Left forelimb (tissue), 1 donor: ENCODE measurements around the gene AFAP1L1.

Experiments
- DNase-seq: peaks from one replicate; pipeline ENCODE4 v3.0.0-alpha.2; 2018; ENCODE audit warnings: low spot score

Gene AFAP1L1

GRCh38 chr5:149349382-149349781 lies 77.7 kb downstream of the AFAP1L1 start:
- DNase-seq: no peak

GRCh38 chr5:149352169-149352568 lies 80.5 kb downstream of the AFAP1L1 start:
- no peak for DNase-seq

DNA sequence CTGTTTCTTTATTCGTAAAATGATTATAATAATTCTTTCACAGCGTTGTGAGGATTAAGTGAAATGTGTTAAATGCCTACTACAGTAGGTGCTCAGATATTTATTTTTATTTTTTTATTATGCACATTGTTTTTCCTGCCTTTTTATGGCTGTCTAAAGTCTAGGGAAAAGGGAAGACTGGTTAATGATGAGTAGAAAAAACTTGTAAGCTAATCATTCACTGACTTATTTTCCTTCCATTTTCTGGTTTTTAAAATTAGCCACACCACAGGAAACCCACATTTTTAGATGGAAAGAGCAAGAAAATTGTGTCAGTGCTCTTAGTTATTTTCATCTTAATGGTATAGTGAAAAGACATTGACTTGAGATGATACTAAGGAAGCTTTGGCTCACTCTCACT lies 82.3 kb downstream of the AFAP1L1 start:
- no peak for DNase-seq

GRCh38 chr5:149355688-149356087 lies 84.0 kb downstream of the AFAP1L1 start:
- DNase-seq: no peak

- DNase-seq: no peak
These were observed 84.7 kb downstream of the AFAP1L1 start for GRCh38 chr5:149356391-149356790.

GRCh38 chr5:149357370-149358293 lies 86.0 kb downstream of the AFAP1L1 start, which contains the start of gene PCYOX1L:
Gene PCYOX1L (plus strand): TSS chr5:149358046. CDS start chr5:149358069, 23 bp downstream.
- DNase-seq: peak; percentile 96

DNA sequence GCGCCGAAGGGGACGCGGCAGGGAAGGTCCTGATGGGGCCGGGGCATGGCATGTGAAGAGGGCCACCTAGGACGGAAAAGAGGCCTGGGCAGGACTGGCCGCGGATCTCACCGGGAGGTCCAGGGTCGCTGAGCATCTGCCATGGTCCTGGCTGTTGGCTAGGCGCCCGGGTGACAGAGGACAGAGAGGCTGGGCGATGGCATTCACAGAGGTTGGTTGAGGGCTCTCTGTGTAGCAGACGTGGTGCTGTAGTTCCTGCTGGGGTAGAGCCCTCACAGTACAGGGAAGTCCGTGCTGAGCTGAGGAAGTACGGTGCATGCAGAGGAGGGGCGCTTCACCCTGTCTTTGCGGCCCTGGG lies 86.6 kb downstream of the AFAP1L1 start:
- peak; percentile 65 for DNase-seq

DNA sequence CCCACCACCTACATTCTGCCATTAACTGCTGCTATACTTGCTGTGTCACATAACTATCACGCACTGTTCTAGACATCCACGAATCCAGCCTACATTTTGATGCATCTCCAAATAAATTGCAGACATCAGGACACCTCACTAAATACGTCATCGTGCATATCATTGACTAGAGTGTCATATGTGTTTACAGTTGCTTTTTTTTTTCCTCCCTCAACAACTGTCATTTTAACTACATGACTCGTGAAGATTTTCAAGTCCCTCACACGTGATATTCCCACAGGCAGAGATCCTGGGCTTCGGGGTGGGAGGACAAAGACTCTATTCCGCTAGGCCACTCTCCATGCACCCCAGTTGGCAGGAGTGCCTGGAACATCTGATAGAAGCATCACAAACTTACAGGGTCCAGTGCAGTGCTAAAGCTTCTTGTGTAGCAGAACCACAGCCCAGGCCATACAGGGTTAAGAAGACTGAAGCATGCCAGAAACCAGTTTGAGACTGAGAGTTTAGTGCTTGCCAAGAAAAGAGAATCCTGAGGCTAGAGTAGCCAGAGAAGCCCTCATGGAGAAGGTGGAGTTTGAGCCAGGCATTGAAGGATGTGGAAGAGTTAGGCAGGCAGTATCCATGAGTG lies 87.3 kb downstream of the AFAP1L1 start:
- no peak for DNase-seq

DNA sequence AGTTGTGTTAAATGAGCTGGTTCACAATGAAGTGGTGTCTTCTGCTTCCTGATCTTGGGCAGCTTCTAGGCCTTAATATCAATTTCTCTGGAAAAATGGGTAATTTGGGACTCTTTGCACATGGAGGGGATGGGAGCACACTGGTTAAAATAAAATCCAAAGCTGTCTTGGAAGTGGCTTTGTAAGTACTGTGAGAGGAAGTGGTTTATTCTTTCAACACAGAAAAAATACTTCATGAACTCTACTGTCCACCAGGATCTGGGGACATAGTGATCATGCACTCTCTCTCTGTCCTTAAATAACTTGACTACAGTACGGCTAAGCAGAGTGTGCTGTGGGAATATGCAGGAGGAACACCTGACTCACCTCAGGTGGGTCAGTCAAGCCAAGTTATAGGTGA lies 88.6 kb downstream of the AFAP1L1 start:
- DNase-seq: no peak

- DNase-seq: no peak
These were observed 90.9 kb downstream of the AFAP1L1 start for GRCh38 chr5:149362541-149362940.

- DNase-seq: no peak
These were observed 91.7 kb downstream of the AFAP1L1 start for GRCh38 chr5:149363358-149363757.

- DNase-seq: no peak
These were observed 92.3 kb downstream of the AFAP1L1 start for GRCh38 chr5:149363936-149364335.

GRCh38 chr5:149364719-149365118 lies 93.1 kb downstream of the AFAP1L1 start:
- DNase-seq: no peak

DNA sequence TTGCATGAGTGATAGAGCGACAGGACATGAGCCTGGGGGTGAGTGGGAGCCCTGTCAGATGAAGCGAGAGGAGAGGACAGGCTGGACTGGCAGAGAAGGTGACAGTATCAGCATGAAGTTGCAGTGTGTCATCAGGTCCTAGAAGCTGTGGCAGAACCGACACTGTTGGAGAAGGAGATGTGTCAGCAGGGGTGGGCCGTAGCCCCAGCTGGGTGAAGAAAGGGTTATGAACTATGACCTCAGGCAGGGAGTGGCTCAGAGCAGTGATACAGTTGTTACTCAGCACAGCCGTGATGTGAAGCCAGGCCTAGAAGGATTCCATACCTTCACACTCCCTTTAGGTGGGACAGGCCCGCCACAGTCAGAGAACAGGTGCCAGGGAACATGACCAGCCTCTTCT lies 93.8 kb downstream of the AFAP1L1 start:
- DNase-seq: no peak

DNA sequence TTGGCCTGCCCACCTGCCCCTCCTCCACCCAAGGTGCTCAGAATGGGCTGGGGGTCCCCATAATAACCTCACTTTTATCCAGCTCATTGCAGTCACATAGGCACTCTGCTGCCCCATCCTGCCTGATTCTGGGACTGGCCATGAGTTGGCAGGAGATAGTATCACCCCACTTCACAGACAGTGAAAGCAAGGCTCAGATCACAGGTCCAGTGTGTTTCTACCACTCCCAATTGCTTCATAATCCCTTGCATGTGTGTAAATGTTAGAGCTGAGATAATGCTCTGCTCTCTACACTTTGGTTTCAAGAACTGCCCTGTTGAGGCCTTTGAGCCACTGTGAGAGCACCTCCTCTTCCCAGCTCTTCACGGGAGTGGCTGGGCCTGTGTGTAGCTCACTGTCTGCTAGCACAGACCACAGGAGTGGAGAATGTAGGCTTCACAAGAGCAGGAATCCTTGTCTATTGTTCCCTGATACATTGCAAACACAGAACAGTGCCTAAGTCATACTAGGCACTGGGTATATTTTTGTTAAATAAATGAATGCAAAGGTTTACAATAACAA lies 94.6 kb downstream of the AFAP1L1 start:
- DNase-seq: no peak

- no peak for DNase-seq
These were observed 95.8 kb downstream of the AFAP1L1 start for GRCh38 chr5:149367249-149367971.

GRCh38 chr5:149367972-149368645 lies 96.5 kb downstream of the AFAP1L1 start:
- DNase-seq: no peak

- DNase-seq: no peak
These were observed 99.2 kb downstream of the AFAP1L1 start for GRCh38 chr5:149370878-149371277.

DNA sequence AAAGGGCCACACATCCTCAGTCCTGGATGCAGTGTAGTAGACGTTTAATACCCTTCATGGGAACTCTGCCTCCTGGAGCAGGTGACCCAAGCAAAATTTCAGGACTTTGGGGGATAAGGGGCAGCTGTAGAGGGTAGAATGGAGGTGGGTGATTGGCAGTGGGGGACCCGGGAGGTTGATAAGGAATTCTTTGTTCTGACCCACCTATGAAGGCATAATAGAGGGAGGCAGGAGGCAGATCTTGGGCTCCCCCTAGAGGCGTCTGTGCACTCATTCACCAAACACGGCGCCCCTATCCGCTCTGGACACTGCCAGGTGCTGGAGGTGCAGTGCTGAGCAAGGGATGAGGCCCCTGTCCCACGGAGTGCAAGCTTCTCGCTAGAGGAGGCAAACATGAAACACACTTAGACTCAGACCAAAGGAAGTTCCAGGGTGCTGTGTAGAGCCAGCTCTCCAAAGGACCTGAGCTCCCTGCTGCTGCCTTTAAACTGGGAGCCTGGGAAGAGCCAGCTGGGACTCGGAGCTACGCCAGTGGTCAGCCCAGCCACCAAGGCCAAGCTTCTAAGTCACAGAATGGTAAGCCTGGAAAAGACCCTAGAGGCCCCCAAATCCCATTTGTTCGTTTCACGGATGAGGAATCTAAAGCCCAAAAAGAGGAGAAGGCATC lies 99.8 kb downstream of the AFAP1L1 start:
- DNase-seq: no peak

DNA sequence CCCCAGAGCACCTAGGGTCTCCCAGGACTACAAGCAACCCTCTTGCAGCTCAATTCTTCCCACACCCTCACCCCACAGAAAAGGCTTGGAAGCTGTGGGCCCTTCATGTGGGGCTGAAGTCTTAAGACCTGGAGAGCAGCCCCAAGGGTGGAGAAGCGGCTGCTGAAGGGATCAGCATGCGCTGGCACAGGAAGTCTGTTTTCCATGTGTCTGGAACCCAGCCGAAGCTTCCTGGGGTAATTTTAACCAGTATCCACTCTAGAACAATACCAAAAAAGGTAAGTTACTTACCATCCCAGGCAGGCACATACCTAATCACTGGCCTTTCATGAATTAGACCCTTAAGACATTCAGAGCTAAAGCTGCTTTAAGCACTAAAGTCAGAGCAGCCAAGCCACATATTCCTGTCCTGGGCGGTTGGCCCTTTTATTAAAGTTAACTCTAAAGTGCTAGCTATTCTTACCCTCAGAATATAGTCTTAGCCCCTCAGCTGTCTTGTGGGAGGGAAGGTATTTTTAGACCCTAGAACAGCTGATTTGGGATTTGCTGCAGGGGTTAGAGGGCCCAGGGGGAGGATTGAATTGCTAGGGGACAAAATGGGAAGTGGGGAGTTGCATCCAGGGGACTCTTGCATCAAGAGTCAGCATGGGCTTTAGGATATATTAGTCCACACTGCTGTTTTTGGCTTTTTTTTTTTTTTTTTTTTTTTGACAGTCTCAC lies 100.6 kb downstream of the AFAP1L1 start:
- DNase-seq: no peak

GRCh38 chr5:149372932-149373331 lies 101.3 kb downstream of the AFAP1L1 start:
- no peak for DNase-seq
